ENCODE data around the gene ZNF580.

Gene ZNF580

GRCh38 chr19:55691561-55692481, 51.0 kb downstream of the ZNF580 start:
- no peak for DNase-seq (ENCODE audit: low spot score)

DNA sequence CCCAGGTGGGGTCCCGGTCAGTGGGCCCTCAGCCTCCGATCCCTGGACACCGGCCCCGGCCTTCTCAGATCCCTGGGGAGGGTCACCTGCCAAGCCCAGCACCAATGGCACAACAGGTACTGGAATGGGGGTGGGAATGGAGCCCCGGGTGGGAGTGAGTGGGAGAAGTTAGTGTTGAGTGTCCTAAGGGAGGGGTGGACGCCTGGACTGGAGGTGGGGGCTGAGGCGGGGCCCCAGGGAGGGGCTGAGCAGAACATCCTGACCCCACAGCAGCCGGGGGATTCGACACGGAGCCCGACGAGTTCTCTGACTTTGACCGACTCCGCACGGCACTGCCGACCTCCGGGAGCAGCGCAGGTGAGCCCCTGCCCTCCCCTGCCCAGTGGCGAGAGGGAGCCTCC, 51.9 kb downstream of the ZNF580 start:
- DNase-seq (ENCODE audit: low spot score) = no peak

Measured in Ammon's horn (tissue), 1 donor.